Adrenal gland (tissue), 12 donors: ENCODE results near the gene PRXL2A. TPM values are rescaled to one million over a fixed set of nuclear protein-coding genes. Genes with fewer than 3 reads are reported as not detected.

Source experiments
- DNase-seq, 7 donors: peaks; one replicate each; pipeline ENCODE4 v3.0.0-alpha.2; 2019 to 2020
- H3K27ac ChIP-seq, 5 donors: fragments of 200-600 bp; sonication (generic) in 4 of 5; 1 replicate in 3 of 5; 2 replicates in 2 of 5; pipeline versions ENCODE4 v1.5.1 to v1.8.0; 2016 to 2020; ENCODE audit warnings: mild to moderate bottlenecking in 1 of 5
- H3K27me3 ChIP-seq: fragments of 200-600 bp; 2 replicates; pipeline ENCODE4 v1.8.0; 2021
- H3K36me3 ChIP-seq, 2 donors: fragments of 200-600 bp; replicated peaks in 1 of 2; 1 replicate in 1 of 2; 2 replicates in 1 of 2; pipeline versions ENCODE4 v1.5.1 to v1.8.0; 2018 to 2022
- H3K4me1 ChIP-seq, 2 donors: fragments of 200-600 bp; replicated peaks in 1 of 2; 1 replicate in 1 of 2; 2 replicates in 1 of 2; pipeline versions ENCODE4 v1.5.1 to v1.8.0; 2018 to 2021
- H3K4me3 ChIP-seq, 4 donors: fragments of 200-600 bp; sonication (generic) in 3 of 4; one replicate each; pipeline ENCODE4 v1.5.1; 2016 to 2018
- H3K9me3 ChIP-seq, 3 donors: fragments of 200-600 bp; sonication (generic) in 1 of 3; replicated peaks in 1 of 3; 1 replicate in 2 of 3; 2 replicates in 1 of 3; pipeline versions ENCODE4 v1.5.1 to v1.8.0; 2016 to 2021
- POLR2A ChIP-seq, 2 donors: fragments of 450-650 bp; IDR thresholded peaks; one replicate each; pipeline ENCODE4 v1.6.1; 2017; ENCODE audit warnings: antibody characterized with exemption in 2 of 2, mild to moderate bottlenecking in 2 of 2, moderate library complexity in 1 of 2
- WGBS, 4 donors: extraction: QIAGEN DNeasy Blood & Tissue Kit in 2 of 4; methylation state at CpG; one replicate each; pipeline versions ENCODE4 v1.1.5 to v1.1.7; 2013 to 2017; 5-methylcytosine and 5-hydroxymethylcytosine counted together
- intact Hi-C, 2 donors: fragments of 100-400 bp; cut with DNase I; formaldehyde crosslinking; loops; one replicate each; pipeline versions ENCODE4 v1.14.1 to v1.15.0; 2022 to 2023
- polyA plus RNA-seq, 3 donors: library from polyadenylated mRNA; stranded (reverse); fragments of 200-250 nt in 2 of 3; fragments of 350-450 nt in 1 of 3; fragmentation: Illumina TruSeq in 1 of 3; extraction: RNeasy Lipid Tissue Mini Kit (QIAGEN cat#74804) in 1 of 3; gene quantifications; one replicate each; pipeline ENCODE4 v1.2.3, GENCODE V29; 2013 to 2014
- total RNA-seq, 9 donors: library from RNA; depleted of rRNA in 4 of 9; stranded (reverse); fragments of >200 nt in 4 of 9; fragments of 120-200 nt in 1 of 9; fragmentation: NEBNext Ultra II Directional in 1 of 9; extraction: Animal tissue kit (Norgen Biotek cat#: 25700) in 1 of 9; gene quantifications; one replicate each; pipeline versions ENCODE4 v1.1.0 to v1.2.4, GENCODE V29; 2013 to 2023
- TF ChIP-seq, protein P1 (sequence below), 6 experiments: fragments of 450-650 bp in 4 of 6; fragments of 200-600 bp in 2 of 6; sonication (generic) in 1 of 6; IDR thresholded peaks; 1 replicate in 5 of 6; 2 replicates in 1 of 6; pipeline versions ENCODE4 v1.5.1 to v1.8.0; 2016 to 2021; ENCODE audit warnings: antibody characterized with exemption in 6 of 6, mild to moderate bottlenecking in 2 of 6, moderate library complexity in 1 of 6
- donor health status: healthy with polysubstance abuse.
- donor health status: Bipolar disorder and iron deficiency.
- donor health status: DM: yes; HTN: yes; CAD: no.
- donor health status: DM: no; HTN: no; CAD: no.
- donor health status: DM: no; HTN: no; CAD: no.
- donor health status: DM: yes; HTN: yes; CAD: no.

The PRXL2A gene
- total and polyA plus RNA-seq, 12 donors: 12.7 to 140 (median 29.9) TPM

DNA sequence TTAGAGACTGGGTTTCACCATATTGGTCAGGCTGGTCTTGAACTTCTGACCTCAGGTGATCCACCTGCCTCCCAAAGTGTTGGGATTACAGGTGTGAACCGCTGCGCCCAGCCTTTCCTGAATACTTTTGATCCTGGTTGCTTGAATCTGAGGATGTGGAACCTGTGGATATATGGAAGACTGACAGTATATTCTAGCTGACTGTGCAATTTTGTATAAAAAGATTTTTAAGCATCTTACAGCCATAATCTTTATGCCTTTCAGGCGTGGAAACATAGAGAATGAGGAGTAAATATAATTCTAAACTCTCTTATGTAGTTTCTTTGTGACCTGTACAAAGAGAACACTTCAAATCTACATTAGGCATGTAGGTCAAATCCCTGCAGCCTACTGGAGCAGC, 61.9 kb downstream of the PRXL2A start:
- TF ChIP-seq, protein P1, sequence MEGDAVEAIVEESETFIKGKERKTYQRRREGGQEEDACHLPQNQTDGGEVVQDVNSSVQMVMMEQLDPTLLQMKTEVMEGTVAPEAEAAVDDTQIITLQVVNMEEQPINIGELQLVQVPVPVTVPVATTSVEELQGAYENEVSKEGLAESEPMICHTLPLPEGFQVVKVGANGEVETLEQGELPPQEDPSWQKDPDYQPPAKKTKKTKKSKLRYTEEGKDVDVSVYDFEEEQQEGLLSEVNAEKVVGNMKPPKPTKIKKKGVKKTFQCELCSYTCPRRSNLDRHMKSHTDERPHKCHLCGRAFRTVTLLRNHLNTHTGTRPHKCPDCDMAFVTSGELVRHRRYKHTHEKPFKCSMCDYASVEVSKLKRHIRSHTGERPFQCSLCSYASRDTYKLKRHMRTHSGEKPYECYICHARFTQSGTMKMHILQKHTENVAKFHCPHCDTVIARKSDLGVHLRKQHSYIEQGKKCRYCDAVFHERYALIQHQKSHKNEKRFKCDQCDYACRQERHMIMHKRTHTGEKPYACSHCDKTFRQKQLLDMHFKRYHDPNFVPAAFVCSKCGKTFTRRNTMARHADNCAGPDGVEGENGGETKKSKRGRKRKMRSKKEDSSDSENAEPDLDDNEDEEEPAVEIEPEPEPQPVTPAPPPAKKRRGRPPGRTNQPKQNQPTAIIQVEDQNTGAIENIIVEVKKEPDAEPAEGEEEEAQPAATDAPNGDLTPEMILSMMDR (IDR thresholded peaks at IDR 0.05): no peak
- no peak for TF ChIP-seq POLR2A (IDR thresholded peaks at IDR 0.05)
- Histone ChIP-seq H3K27ac (no peak overlapping the region), H3K27me3 (no peaks in the 10 kb centered on the region), H3K9me3 (no peaks in the 10 kb centered on the region), H3K4me1 (peaks cover 4 to 58% of the 10 kb centered on the region in 2 donors), H3K36me3 (peaks cover 0 to 3% of the 10 kb centered on the region in 2 donors), H3K4me3 (no peak overlapping the region)
- intact Hi-C loops: no loop called here
- WGBS, 4 donors: 92 to 100% (median 97%) methylated on average over 3 of the region's 3 CpGs
- DNase-seq: no peak

DNA sequence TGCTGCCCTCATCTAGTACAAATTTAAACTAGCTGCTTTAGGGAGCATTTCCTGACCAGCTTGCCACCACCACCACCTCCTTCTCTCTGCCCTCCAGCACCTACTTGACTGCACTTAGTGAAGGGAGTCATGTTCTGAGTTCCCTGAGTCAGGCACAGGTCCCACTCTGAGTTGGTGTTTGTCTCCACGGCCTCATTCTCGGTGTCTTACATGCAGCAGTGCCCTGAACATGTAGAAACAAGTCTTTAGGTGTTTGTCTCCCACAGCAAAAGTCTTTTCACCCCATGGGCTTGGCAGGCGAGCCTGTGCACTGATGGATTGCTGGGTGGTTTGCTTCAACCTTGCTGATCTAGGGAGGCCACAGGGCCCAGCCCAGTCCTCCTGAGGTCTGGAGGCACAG, 62.6 kb downstream of the PRXL2A start:
- Histone ChIP-seq H3K4me1 (peaks cover 0 to 52% of the 10 kb centered on the region in 2 donors), H3K36me3 (peaks cover 0 to 3% of the 10 kb centered on the region in 2 donors), H3K4me3 (no peak overlapping the region), H3K27ac (no peak overlapping the region), H3K9me3 (no peaks in the 10 kb centered on the region), H3K27me3 (no peaks in the 10 kb centered on the region)
- 85 to 100% (median 95%) methylated on average over 2 to 3 of the region's 3 CpGs for WGBS, 4 donors
- no peak for DNase-seq
- intact Hi-C loops: no loop called here
- TF ChIP-seq, protein P1 (IDR thresholded peaks at IDR 0.05): no peak
- TF ChIP-seq POLR2A (IDR thresholded peaks at IDR 0.05): no peak

DNA sequence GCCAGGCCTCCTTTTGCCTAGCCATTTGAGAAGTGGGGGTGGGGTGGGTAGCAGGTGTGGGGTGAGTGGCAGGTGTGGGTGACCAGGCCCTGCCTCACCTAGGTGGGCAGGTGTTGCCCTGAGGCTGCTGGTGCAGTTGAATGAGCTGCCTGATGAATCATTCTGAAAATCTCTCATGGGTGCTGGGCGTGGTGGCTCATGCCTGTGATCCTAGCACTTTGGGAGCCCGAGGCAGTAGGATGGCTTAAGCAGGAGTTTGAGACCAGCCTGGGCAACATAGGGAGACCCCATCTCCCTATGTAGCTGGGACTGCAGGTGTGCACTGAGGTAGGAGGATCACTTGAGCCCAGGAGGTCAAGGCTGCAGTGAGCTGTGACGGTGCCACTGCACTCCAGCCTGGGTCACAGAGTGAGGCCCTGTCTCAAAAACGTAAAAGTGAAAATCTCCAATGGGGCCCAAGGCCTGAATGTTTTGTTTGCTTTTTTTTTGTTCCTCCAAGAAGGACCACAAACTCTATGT, 63.4 kb downstream of the PRXL2A start:
- intact Hi-C loops: no loop called here
- H3K27ac ChIP-seq: peak overlapping the region in 1 of 5 donors; percentile 3
- no peaks in the 10 kb centered on the region for H3K27me3 ChIP-seq
- 67 to 86% (median 74%) methylated on average over 4 of the region's 4 CpGs for WGBS, 4 donors
- no peaks in the 10 kb centered on the region for H3K9me3 ChIP-seq
- TF ChIP-seq POLR2A (IDR thresholded peaks at IDR 0.05): no peak
- TF ChIP-seq, protein P1 (IDR thresholded peaks at IDR 0.05): no peak
- DNase-seq: peak in 1 of 7 donors; percentile 23
- peaks cover 0 to 45% of the 10 kb centered on the region in 2 donors for H3K4me1 ChIP-seq
- H3K36me3 ChIP-seq: peaks cover 0 to 3% of the 10 kb centered on the region in 2 donors
- no peak overlapping the region for H3K4me3 ChIP-seq

DNA sequence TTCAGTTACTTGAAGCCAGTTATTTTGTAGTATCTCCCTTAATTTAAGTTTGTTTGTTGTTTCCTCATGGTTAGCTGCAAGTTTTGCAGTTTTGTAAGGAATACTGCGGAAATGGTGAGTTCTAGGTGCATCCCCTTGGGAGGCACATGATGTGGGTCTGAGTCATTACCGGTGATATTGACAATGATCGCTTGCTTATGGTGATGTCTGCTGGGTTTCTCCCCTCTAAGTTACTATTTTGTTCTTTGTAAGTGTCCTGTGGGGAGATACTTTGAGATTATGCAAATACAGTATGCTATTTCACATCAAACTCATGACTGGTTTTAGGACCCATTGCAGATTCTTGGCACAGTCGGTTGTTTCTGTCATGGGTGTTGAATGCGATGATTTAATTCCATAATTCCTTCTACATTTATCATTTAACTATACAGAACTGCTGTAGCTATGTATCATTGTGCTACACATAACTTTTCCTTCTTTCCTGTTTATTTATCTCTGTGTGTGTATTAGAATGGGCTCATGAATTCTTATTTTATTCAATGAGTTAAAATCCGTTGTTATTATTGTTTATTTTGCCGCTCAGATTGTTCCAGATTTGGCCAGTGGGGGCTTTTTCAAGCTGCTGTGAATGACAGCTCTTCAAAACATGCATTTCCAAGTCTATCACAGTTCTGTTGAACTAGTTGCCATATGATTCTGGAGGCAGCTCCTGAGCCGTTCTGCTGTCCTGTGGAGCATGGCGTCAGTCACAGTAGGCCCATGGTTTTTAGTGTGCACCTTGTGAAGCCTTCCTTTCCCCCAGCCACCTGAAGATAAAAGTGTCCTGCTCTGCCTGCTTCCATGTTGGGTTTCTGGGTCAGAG, 64.1 kb downstream of the PRXL2A start:
- intact Hi-C loops: no loop called here
- Histone ChIP-seq H3K4me3 (no peak overlapping the region), H3K36me3 (peaks cover 0 to 3% of the 10 kb centered on the region in 2 donors), H3K4me1 (peaks cover 0 to 38% of the 10 kb centered on the region in 2 donors), H3K27me3 (no peaks in the 10 kb centered on the region), H3K9me3 (no peaks in the 10 kb centered on the region), H3K27ac (peak overlapping the region in 1 of 5 donors; percentile 3)
- no peak for TF ChIP-seq POLR2A (IDR thresholded peaks at IDR 0.05)
- TF ChIP-seq, protein P1 (IDR thresholded peaks at IDR 0.05): no peak
- WGBS, 4 donors: 64 to 80% (median 73%) methylated on average over 9 of the region's 9 CpGs
- peak in 1 of 7 donors; percentile 34 for DNase-seq
